OCI-LY1 (cell line): ENCODE data around the gene RASD2.

Experiments
- CTCF ChIP-seq: fragments of 200-600 bp; sonication (generic), shearing (Covaris generic); IDR thresholded peaks from 2 replicates; pipeline ENCODE4 v1.5.1; 2017; ENCODE audit warnings: mild to moderate bottlenecking, antibody characterized with exemption, low read length, moderate library complexity, mixed read lengths
- EZH2 ChIP-seq: fragments of 200-600 bp; sonication (generic), shearing (Covaris generic); IDR thresholded peaks from 2 replicates; pipeline ENCODE4 v1.8.0; 2017; ENCODE audit warnings: borderline replicate concordance, mixed run types, mild to moderate bottlenecking, antibody characterized with exemption, low read length, moderate library complexity, mixed read lengths

GRCh38 chr22:35596821-35597220 is 56.2 kb downstream of the RASD2 start:
- no peak for TF ChIP-seq CTCF
- no peak for TF ChIP-seq EZH2
